ENCODE data around the gene INTS11.

DNA sequence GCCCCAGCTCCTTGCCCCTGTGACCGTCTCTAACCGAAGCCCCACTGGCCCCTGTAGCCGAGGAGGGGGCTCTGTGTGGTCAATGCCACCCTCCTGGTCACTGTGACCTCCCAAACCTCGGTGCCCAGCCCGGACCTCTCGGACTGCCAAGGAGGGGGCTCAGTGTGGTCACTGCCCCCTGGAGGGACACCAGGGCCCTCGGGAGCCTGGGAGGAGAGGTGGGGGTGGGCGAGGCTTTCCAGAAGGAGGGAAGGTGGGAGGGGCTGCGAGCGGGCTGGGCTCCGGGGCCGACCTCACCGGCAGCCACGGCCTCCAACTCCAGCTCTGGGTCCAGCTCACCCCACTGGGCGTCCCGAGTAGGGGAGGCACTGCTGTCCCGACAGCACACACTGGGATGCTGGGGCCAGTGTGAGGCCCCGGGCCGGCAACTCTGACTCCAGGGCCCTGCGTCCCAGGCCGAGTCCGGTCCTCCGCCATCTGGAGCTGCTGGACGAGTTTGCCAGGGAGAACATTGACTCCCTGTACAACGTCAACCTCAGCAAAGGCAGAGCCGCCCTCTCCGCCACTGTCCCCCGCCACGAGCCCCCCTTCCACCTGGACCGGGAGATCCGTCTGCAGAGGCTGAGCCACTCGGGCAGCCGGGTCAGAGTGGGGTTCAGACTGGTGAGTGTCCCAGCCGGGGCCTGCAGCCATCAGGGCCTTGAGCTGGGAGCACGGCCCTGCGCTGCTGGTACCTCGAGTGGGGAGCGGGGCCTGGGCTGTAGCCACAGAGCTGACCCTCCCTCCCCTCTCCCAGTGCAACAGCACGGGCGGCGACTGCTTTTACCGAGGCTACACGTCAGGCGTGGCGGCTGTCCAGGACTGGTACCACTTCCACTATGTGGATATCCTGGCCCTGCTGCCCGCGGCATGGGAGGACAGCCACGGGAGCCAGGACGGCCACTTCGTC is 37.9 kb downstream of the INTS11 start:
- TF ChIP-seq BCL11A (IDR thresholded peaks at IDR 0.05; ENCODE audit: low read depth in 2 of 2, low read length in 2 of 2) (no peak), CTCF (IDR thresholded peaks at IDR 0.05; ENCODE audit: control extremely low read depth in 1 of 3, insufficient read depth in 1 of 3, low read depth in 1 of 3, low read length in 3 of 3) (no peak), MAFK (IDR thresholded peaks at IDR 0.05; ENCODE audit: low read depth, low read length) (no peak), EP300 (IDR thresholded peaks at IDR 0.05; ENCODE audit: borderline replicate concordance in 1 of 2, low read depth in 2 of 2, low read length in 2 of 2) (no peak), SIN3A (conservative IDR thresholded peaks at IDR 0.05 in 1 of 2, IDR thresholded peaks at IDR 0.05 in 1 of 2; ENCODE audit: low read depth in 1 of 2, low read length in 2 of 2) (no peak), TEAD4 (IDR thresholded peaks at IDR 0.05; ENCODE audit: low read depth, low read length) (no peak), CBX8 (IDR thresholded peaks at IDR 0.05; ENCODE audit: borderline replicate concordance, low read depth, low read length) (no peak), RAD21 (IDR thresholded peaks at IDR 0.05 in 1 of 2, conservative IDR thresholded peaks at IDR 0.05 in 1 of 2; ENCODE audit: low read depth in 2 of 2, low read length in 2 of 2) (no peak), ASH2L (IDR thresholded peaks at IDR 0.05; ENCODE audit: low read length) (no peak), SRF (IDR thresholded peaks at IDR 0.05; ENCODE audit: low read depth, low read length) (no peak)

Measured in H1 (cell line).